Caco-2 (cell line): Measurements from ENCODE around the gene UQCRHL. TPM values are rescaled to one million over a fixed set of nuclear protein-coding genes. Genes with fewer than 3 reads are reported as not detected.
"Not testable (repeated sequence)": the region's sequence is repeated elsewhere in the genome, so short reads cannot be mapped to it uniquely, and the experiment has no call there.

ENCODE experiments used
- Bru-seq: library from RNA; stranded (reverse); fragments of 400-500 nt; gene quantifications from one replicate; lab custom pipeline; 2021; lab: Mats Ljungman, UMichigan
- BruChase-seq, 2 experiments: library from RNA; stranded (reverse); fragments of 400-500 nt; gene quantifications; one replicate each; lab custom pipeline; 2021; lab: Mats Ljungman, UMichigan
- BruUV-seq: library from RNA; stranded (reverse); fragments of 400-500 nt; replicated peaks from 2 replicates; lab custom pipeline; 2021; lab: Mats Ljungman, UMichigan
- CTCF ChIA-PET: fragments of 300-600 bp; sonication (Branson Sonifier 250); formaldehyde crosslinking; loops from one replicate; lab custom pipeline; 2022; ENCODE audit warnings: antibody characterized with exemption; lab: Charles Lee
- POLR2A ChIA-PET: fragments of 300-600 bp; sonication (Branson Sonifier 250); formaldehyde crosslinking; loops from one replicate; lab custom pipeline; 2022; ENCODE audit warnings: antibody characterized with exemption; lab: Charles Lee
- DNase-seq, 2 experiments: peaks; one replicate each; pipeline versions ENCODE4 v3.0.0 to v3.0.0-alpha.2; 2020 to 2022
- H3K27me3 ChIP-seq: replicated peaks from 2 replicates; pipeline ENCODE4 v1.6.0; 2011; ENCODE audit warnings: low read length; ENCODE audit not compliant: control insufficient read depth, insufficient read depth
- H3K36me3 ChIP-seq: 2 replicates; pipeline ENCODE4 v1.5.1; 2011; ENCODE audit warnings: low read length; ENCODE audit not compliant: control insufficient read depth, insufficient read depth
- H3K4me1 ChIP-seq: fragments of 250-450 bp; sonication (Bioruptor Pico); 2 replicates; pipeline ENCODE4 v1.5.1; 2020; ENCODE audit warnings: mild to moderate bottlenecking
- H3K4me3 ChIP-seq: 2 replicates; pipeline ENCODE4 v1.5.1; 2011; ENCODE audit warnings: low read depth, mild to moderate bottlenecking, control low read depth, low read length
- H3K9me3 ChIP-seq: fragments of 250-450 bp; sonication (Bioruptor Pico); 2 replicates; pipeline ENCODE4 v1.5.1; 2020; ENCODE audit warnings: mild to moderate bottlenecking, moderate library complexity
- H3K27ac Mint-ChIP-seq: one replicate; pipeline ENCODE4 v1.8.0; 2022; ENCODE audit warnings: mixed read lengths; ENCODE audit not compliant: unreplicated experiment
- H3K27me3 Mint-ChIP-seq: one replicate; pipeline ENCODE4 v1.8.0; 2022; ENCODE audit warnings: mixed read lengths; ENCODE audit not compliant: insufficient read depth, unreplicated experiment
- H3K36me3 Mint-ChIP-seq: one replicate; pipeline ENCODE4 v1.8.0; 2022; ENCODE audit warnings: mild to moderate bottlenecking, mixed read lengths; ENCODE audit not compliant: insufficient read depth, unreplicated experiment
- H3K4me1 Mint-ChIP-seq: one replicate; pipeline ENCODE4 v1.8.0; 2022; ENCODE audit warnings: low read depth, mixed read lengths; ENCODE audit not compliant: unreplicated experiment
- H3K4me3 Mint-ChIP-seq: one replicate; pipeline ENCODE4 v1.8.0; 2022; ENCODE audit warnings: mild to moderate bottlenecking, moderate library complexity, mixed read lengths; ENCODE audit not compliant: unreplicated experiment
- H3K9me3 Mint-ChIP-seq: one replicate; pipeline ENCODE4 v1.8.0; 2022; ENCODE audit warnings: mixed read lengths; ENCODE audit not compliant: unreplicated experiment
- CTCF ChIP-seq, 2 experiments: fragments of 200-600 bp in 1 of 2; IDR thresholded peaks; 1 replicate in 1 of 2; 2 replicates in 1 of 2; pipeline versions ENCODE4 v1.5.1 to v1.8.0; 2011 to 2022; ENCODE audit warnings: antibody characterized with exemption in 1 of 2, control low read depth in 1 of 2, inconsistent platforms in 1 of 2, low read depth in 1 of 2, low read length in 1 of 2, mild to moderate bottlenecking in 1 of 2, moderate library complexity in 1 of 2; ENCODE audit not compliant: insufficient read depth in 1 of 2, severe bottlenecking in 1 of 2, unreplicated experiment in 1 of 2
- intact Hi-C: fragments of 100-400 bp; cut with micrococcal nuclease; formaldehyde crosslinking; loops from one replicate; pipeline ENCODE4 v1.10.0; 2022; ENCODE audit not compliant: unreplicated experiment
- long read RNA-seq: library from polyadenylated mRNA; stranded (forward); transcript quantifications from one replicate; pipeline ENCODE4 v2.0.0, GENCODE V29; 2022
- total RNA-seq: library from RNA; stranded (reverse); gene quantifications from 2 replicates; pipeline ENCODE4 v1.2.3, GENCODE V29; 2022

The UQCRHL gene
- total RNA-seq (1.8 and 1.9 TPM in 2 replicates), Bru-seq, nascent RNA (percentile 38 among the genes with signal in this experiment), BruChase-seq, experiment 1, labeled RNA remaining after a 2-hour chase (percentile 48 among the genes with signal in this experiment), BruChase-seq, experiment 2, labeled RNA remaining after a 6-hour chase (percentile 57 among the genes with signal in this experiment)
- long read RNA-seq = 0 reads

- H3K4me3 ChIP-seq, intact Hi-C loops, DNase-seq, BruUV-seq, H3K9me3 Mint-ChIP-seq, H3K27me3 ChIP-seq, H3K27me3 Mint-ChIP-seq, H3K9me3 ChIP-seq, H3K4me3 Mint-ChIP-seq, POLR2A ChIA-PET, H3K36me3 Mint-ChIP-seq, H3K36me3 ChIP-seq, CTCF ChIA-PET, H3K27ac Mint-ChIP-seq: not testable (repeated sequence)
- H3K4me1 ChIP-seq = peaks cover 11% of the 10 kb centered on the region
- H3K4me1 Mint-ChIP-seq = peaks cover 20% of the 10 kb centered on the region
Measured at GRCh38 chr1:15807549-15807948, at the start of gene UQCRHL. TSS of gene UQCRHL (minus strand) at chr1:15807649. CDS start at chr1:15807649, 0 bp downstream.

- ChIA-PET CTCF (no interaction called here), POLR2A (no interaction called here)
- peaks cover 14% of the 10 kb centered on the region for H3K36me3 Mint-ChIP-seq
- no peaks in the 10 kb centered on the region for H3K36me3 ChIP-seq
- DNase-seq = no peak
- H3K9me3 Mint-ChIP-seq = no peaks in the 10 kb centered on the region
- intact Hi-C loops = no loop called here
- H3K4me1 Mint-ChIP-seq = peaks cover 7% of the 10 kb centered on the region
- no TSS peak for BruUV-seq
- H3K9me3 ChIP-seq = no peaks in the 10 kb centered on the region
- no peak overlapping the region for H3K27ac Mint-ChIP-seq
- no peaks in the 10 kb centered on the region for H3K27me3 Mint-ChIP-seq
- no peak for TF ChIP-seq CTCF (IDR thresholded peaks at IDR 0.05; ENCODE audit: insufficient read depth in 1 of 2, low read depth in 1 of 2, low read length in 1 of 2, severe bottlenecking in 1 of 2, unreplicated experiment in 1 of 2)
- H3K27me3 ChIP-seq = no peaks in the 10 kb centered on the region
- no peaks in the 10 kb centered on the region for H3K4me1 ChIP-seq
- no peak overlapping the region for H3K4me3 ChIP-seq
- H3K4me3 Mint-ChIP-seq = no peak overlapping the region
Measured at GRCh38 chr1:15856888-15857287, 49.4 kb upstream of the UQCRHL start.

- H3K27me3 Mint-ChIP-seq = no peaks in the 10 kb centered on the region
- Histone ChIP-seq H3K4me3 (no peak overlapping the region), H3K4me1 (peaks cover 14% of the 10 kb centered on the region), H3K9me3 (no peaks in the 10 kb centered on the region), H3K27me3 (no peaks in the 10 kb centered on the region), H3K36me3 (no peaks in the 10 kb centered on the region)
- no peak overlapping the region for H3K27ac Mint-ChIP-seq
- no peak for DNase-seq
- CTCF ChIA-PET = no interaction called here
- TF ChIP-seq CTCF (IDR thresholded peaks at IDR 0.05; ENCODE audit: insufficient read depth in 1 of 2, low read depth in 1 of 2, low read length in 1 of 2, severe bottlenecking in 1 of 2, unreplicated experiment in 1 of 2) = no peak
- BruUV-seq = no TSS peak
- H3K9me3 Mint-ChIP-seq = no peaks in the 10 kb centered on the region
- no peak overlapping the region for H3K4me3 Mint-ChIP-seq
- peaks cover 24% of the 10 kb centered on the region for H3K36me3 Mint-ChIP-seq
- H3K4me1 Mint-ChIP-seq = no peaks in the 10 kb centered on the region
- POLR2A ChIA-PET = no interaction called here
- intact Hi-C loops = no loop called here
Measured at GRCh38 chr1:15852828-15853302, 45.4 kb upstream of the UQCRHL start.
